ENCODE measurements around the gene TEKT1. TPM values are rescaled to one million over a fixed set of nuclear protein-coding genes. Genes with fewer than 3 reads are reported as not detected.

Gene TEKT1
- total RNA-seq, 1 experiment from 2014 or later = 0.61 TPM

- POLR2A ChIA-PET (ENCODE audit: unreplicated experiment) = no interaction called here
- TF ChIP-seq EZH2 (IDR thresholded peaks at IDR 0.05; ENCODE audit: low read depth) (no peak), CTCF (conservative IDR thresholded peaks at IDR 0.05) (no peak)
- DNase-seq = peak in 1 of 2 experiments; percentile 60
Observed at GRCh38 chr17:6753006-6753445, 78.5 kb downstream of the TEKT1 start.

GRCh38 chr17:6752068-6752909, 79.2 kb downstream of the TEKT1 start:
- ChIA-PET POLR2A (ENCODE audit: unreplicated experiment) (interaction anchor here (0.7 kb wide), 2 partner anchors 117 to 272 kb away, joined by 4 to 6 read pairs; no protein-coding TSS in a partner anchor), CTCF (interaction anchor here (0.5 to 0.7 kb wide), 4 partner anchors 37 to 1271 kb away, joined by 3 to 4 read pairs (median 3); no protein-coding TSS in a partner anchor)
- H3K4me3 ChIP-seq = peak overlapping the region; percentile 10; the same call in 1 of the 2 replicates
- H3K36me3 ChIP-seq (ENCODE audit: low read depth) = no peaks in the 10 kb centered on the region
- TF ChIP-seq EZH2 (IDR thresholded peaks at IDR 0.05; ENCODE audit: low read depth) = no peak
- TF ChIP-seq CTCF (conservative IDR thresholded peaks at IDR 0.05) = no peak
- no peaks in the 10 kb centered on the region for H3K27me3 ChIP-seq (ENCODE audit: insufficient read depth, low read depth)
- peak overlapping the region; percentile 94 for H3K27ac ChIP-seq
- peak; percentile 32 to 46 for DNase-seq
- H4K20me1 ChIP-seq (ENCODE audit: insufficient read depth) = no peaks in the 10 kb centered on the region
- no peaks in the 10 kb centered on the region for H3K9me2 ChIP-seq (ENCODE audit: insufficient read depth)
- peak overlapping the region; percentile 72 for H2AFZ ChIP-seq
- H3K4me1 ChIP-seq (replicated peaks; ENCODE audit: insufficient read depth) = peaks cover 22% of the 10 kb centered on the region
- intact Hi-C loops (cut with micrococcal nuclease; ENCODE audit: unreplicated experiment) = loop anchor here (2.0 to 5.0 kb wide), 3 partner anchors 75 to 160 kb away; no protein-coding TSS in a partner anchor
- H3K4me2 ChIP-seq = peak overlapping the region; percentile 45
- no peaks in the 10 kb centered on the region for H3K9me3 ChIP-seq (ENCODE audit: insufficient read depth, low read depth)
- H3F3A ChIP-seq (ENCODE audit: insufficient read depth, low read depth) = peaks cover 21% of the 10 kb centered on the region
- no peaks in the 10 kb centered on the region for H3K79me2 ChIP-seq (ENCODE audit: low read depth)
- TSS peak; percentile 94 for BruUV-seq (replicated peaks)

More at GRCh38 chr17:6753006-6753445, 78.5 kb downstream of the TEKT1 start:
- no TSS peak for BruUV-seq (replicated peaks)
- intact Hi-C loops (cut with micrococcal nuclease; ENCODE audit: unreplicated experiment) = loop anchor here (2.0 to 5.0 kb wide), 3 partner anchors 74 to 159 kb away; no protein-coding TSS in a partner anchor
- Histone ChIP-seq H3K4me1 (replicated peaks; ENCODE audit: insufficient read depth) (peaks cover 22% of the 10 kb centered on the region), H3K9me2 (ENCODE audit: insufficient read depth) (no peaks in the 10 kb centered on the region), H3K4me2 (peak overlapping the region; percentile 45), H3K36me3 (ENCODE audit: low read depth) (no peaks in the 10 kb centered on the region), H3K4me3 (peak overlapping the region; percentile 10; the same call in 1 of the 2 replicates), H3K27ac (peak overlapping the region; percentile 94), H3K9me3 (ENCODE audit: insufficient read depth, low read depth) (no peaks in the 10 kb centered on the region), H3K79me2 (ENCODE audit: low read depth) (no peaks in the 10 kb centered on the region), H3K27me3 (ENCODE audit: insufficient read depth, low read depth) (no peaks in the 10 kb centered on the region), H4K20me1 (ENCODE audit: insufficient read depth) (no peaks in the 10 kb centered on the region), H3F3A (ENCODE audit: insufficient read depth, low read depth) (peaks cover 21% of the 10 kb centered on the region), H2AFZ (peak overlapping the region; percentile 72)
- CTCF ChIA-PET = interaction anchor here (0.5 to 0.7 kb wide), 4 partner anchors 38 to 281 kb away, joined by 3 to 4 read pairs (median 3); no protein-coding TSS in a partner anchor

GRCh38 chr17:6749519-6749918, 82.0 kb downstream of the TEKT1 start:
- no peak for TF ChIP-seq EZH2 (IDR thresholded peaks at IDR 0.05; ENCODE audit: low read depth)
- TF ChIP-seq CTCF (conservative IDR thresholded peaks at IDR 0.05) = no peak
- Histone ChIP-seq H4K20me1 (ENCODE audit: insufficient read depth) (no peaks in the 10 kb centered on the region), H3K4me1 (replicated peaks; ENCODE audit: insufficient read depth) (peaks cover 22% of the 10 kb centered on the region), H3K9me2 (ENCODE audit: insufficient read depth) (no peaks in the 10 kb centered on the region), H3K4me3 (no peak overlapping the region), H3K9me3 (ENCODE audit: insufficient read depth, low read depth) (no peaks in the 10 kb centered on the region), H3K4me2 (no peak overlapping the region), H3K27me3 (ENCODE audit: insufficient read depth, low read depth) (no peaks in the 10 kb centered on the region), H2AFZ (no peak overlapping the region), H3K27ac (no peak overlapping the region), H3K36me3 (ENCODE audit: low read depth) (no peaks in the 10 kb centered on the region), H3K79me2 (ENCODE audit: low read depth) (no peaks in the 10 kb centered on the region), H3F3A (ENCODE audit: insufficient read depth, low read depth) (peaks cover 21% of the 10 kb centered on the region)
- no TSS peak for BruUV-seq (replicated peaks)
- peak in 1 of 2 experiments; percentile 29 for DNase-seq
- ChIA-PET POLR2A (ENCODE audit: unreplicated experiment) (no interaction called here), CTCF (interaction anchor here (0.7 kb wide), 1 partner anchor 94 kb away, joined by 3 read pairs; no protein-coding TSS in a partner anchor)
- intact Hi-C loops (cut with micrococcal nuclease; ENCODE audit: unreplicated experiment) = no loop called here
